Endometrial microvascular endothelial cells (primary cell): Measurements from ENCODE around the gene ABCG4. TPM values are rescaled to one million over a fixed set of nuclear protein-coding genes. Genes with fewer than 3 reads are reported as not detected.

Experiments used
- in situ Hi-C: cut with HindIII; loops from 2 replicates; pipeline ENCODE4 v1.10.0; 2017; ENCODE audit warnings: low sequenced_read_pairs, low pct_unique_long_range_greater_than_20kb; ENCODE audit errors: inconsistent ontology term
- total RNA-seq: library from RNA; depleted of rRNA; stranded (reverse); fragments of >200 nt; gene quantifications from one replicate; pipeline ENCODE4 v1.2.3, GENCODE V29; 2015; ENCODE audit errors: inconsistent ontology term

The ABCG4 gene
- not detected for total RNA-seq

GRCh38 chr11:119149018-119149785 lies at the start of gene ABCG4:
ABCG4 (plus strand) TSS chr11:119149052; CDS start chr11:119149966, 914 bp downstream.
- in situ Hi-C loops: no loop called here

GRCh38 chr11:119099711-119100110 lies 49.1 kb upstream of the ABCG4 start:
- in situ Hi-C loops: loop anchor here (25.0 kb wide), 1 partner anchor 163 kb away; no protein-coding TSS in a partner anchor

DNA sequence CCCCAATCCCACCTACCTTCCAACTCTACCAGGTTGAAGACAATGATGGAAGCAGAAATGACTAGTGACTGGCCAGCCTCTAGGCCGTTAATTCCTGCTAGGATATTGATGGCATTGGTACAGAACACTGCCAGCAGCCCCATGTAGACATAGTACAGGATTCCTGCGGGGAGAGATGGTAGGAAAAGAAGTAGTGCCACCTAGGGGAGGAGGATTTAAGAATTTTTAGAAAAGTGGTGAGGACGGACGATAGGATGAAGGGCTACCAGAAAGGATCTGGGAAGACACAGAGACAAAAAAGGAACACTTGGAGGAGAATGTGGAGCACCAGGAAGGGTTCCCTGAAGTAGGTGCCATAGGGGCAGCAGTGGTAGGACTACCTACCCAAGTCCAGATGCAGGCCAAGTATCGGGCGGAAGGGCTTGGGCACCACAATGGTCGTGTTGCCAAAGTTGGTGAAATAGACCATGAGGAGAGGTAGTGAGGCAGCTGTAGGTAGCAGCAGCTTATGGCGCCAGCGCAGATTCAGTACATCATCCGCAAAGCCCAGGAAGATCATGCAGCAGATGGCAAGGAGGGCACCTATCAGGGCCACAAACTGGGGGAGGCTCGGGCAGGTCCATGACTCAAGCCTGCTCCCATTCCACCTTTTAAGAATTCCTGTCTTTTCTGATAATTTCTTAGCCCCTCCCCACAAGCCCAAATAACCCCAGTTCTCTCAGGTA lies 48.4 kb upstream of the ABCG4 start:
- in situ Hi-C loops: loop anchor here (25.0 kb wide), 1 partner anchor 162 kb away; no protein-coding TSS in a partner anchor

DNA sequence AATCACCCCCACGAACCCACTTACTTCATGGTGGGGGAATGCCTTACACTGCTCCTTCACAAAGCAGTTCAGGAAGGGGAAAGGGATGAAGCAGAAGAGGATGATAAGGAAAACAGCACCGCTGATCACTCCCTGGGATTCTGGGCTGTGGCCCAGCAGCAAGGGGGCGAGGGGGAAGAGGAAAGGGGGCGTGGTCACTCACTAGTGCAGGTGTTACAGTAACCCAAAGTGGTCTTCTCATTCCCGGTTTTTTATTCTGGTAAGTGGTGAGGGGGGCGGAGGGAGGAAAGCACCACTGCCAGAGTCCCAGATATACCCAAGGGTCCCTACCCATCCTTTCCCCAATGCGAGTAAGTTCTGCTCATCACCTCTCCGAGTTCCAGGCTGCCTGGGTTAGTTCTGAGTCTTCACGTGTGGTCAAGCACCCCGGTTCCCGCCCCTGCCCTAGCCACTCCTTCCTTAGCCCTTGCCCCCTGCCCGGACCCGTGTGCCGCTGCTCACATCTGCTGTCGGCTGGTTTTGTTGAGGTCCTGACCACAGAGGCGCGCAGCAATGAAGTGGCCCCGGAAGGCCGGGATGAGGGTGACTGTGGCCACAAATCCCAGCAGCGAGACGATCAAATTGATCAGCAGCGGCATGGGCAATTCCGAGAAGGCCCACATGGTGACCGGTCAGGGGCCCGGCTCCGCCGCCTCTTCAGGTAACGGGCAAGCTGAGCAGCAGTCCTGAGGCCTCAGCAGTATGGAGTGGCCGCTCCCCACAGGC lies 47.7 kb upstream of the ABCG4 start:
- in situ Hi-C loops: loop anchor here (25.0 kb wide), 1 partner anchor 161 kb away; no protein-coding TSS in a partner anchor

DNA sequence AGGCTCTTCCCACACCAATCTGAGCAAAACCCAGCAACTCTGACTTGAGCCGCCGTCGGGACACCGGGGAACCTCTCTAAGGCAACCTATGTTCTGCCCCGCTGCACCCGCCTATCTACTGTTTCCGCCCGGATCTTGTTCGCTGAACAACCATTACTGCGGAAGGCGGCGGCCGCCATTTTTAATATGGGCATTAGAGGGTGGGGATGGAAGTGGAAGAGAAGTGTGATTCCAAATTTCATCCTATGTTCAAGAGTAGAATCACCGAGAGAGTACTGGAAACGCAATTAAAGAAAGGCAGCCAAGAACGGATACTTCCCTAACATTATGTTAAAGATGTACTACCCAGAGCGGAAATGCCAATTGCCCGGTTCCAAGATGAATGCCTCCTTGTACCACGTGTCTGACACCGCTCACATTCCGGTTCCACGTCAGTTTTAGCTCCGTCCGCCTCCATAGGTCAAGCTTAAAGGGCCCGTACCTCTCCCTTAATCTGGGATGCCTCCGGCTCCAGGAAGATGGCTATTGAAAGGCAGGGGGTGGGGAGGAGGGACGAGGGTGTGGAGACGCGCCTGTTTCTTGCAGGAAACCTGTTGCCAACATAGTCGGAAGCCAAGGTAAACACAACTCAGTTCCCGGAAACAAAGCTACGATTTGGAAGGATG lies 47.0 kb upstream of the ABCG4 start, which contains the start of gene DPAGT1:
TSS of gene DPAGT1 (minus strand) at position 95 of the 665 bp plus-strand sequence. CDS start 198 bp downstream, outside the sequence.
- in situ Hi-C loops: loop anchor here (25.0 kb wide), 1 partner anchor 160 kb away; no protein-coding TSS in a partner anchor

GRCh38 chr11:119103161-119103664 lies 45.6 kb upstream of the ABCG4 start:
- in situ Hi-C loops: loop anchor here (25.0 kb wide), 1 partner anchor 159 kb away; no protein-coding TSS in a partner anchor

- in situ Hi-C loops: loop anchor here (25.0 kb wide), 1 partner anchor 159 kb away; no protein-coding TSS in a partner anchor
These were observed 45.1 kb upstream of the ABCG4 start for GRCh38 chr11:119103793-119104192.

GRCh38 chr11:119106564-119107537 lies 42.0 kb upstream of the ABCG4 start, which contains the start of gene C2CD2L:
C2CD2L (plus strand) TSS chr11:119107344; CDS start chr11:119107742, 398 bp downstream.
- in situ Hi-C loops: loop anchor here (25.0 kb wide), 1 partner anchor 155 kb away; no protein-coding TSS in a partner anchor

DNA sequence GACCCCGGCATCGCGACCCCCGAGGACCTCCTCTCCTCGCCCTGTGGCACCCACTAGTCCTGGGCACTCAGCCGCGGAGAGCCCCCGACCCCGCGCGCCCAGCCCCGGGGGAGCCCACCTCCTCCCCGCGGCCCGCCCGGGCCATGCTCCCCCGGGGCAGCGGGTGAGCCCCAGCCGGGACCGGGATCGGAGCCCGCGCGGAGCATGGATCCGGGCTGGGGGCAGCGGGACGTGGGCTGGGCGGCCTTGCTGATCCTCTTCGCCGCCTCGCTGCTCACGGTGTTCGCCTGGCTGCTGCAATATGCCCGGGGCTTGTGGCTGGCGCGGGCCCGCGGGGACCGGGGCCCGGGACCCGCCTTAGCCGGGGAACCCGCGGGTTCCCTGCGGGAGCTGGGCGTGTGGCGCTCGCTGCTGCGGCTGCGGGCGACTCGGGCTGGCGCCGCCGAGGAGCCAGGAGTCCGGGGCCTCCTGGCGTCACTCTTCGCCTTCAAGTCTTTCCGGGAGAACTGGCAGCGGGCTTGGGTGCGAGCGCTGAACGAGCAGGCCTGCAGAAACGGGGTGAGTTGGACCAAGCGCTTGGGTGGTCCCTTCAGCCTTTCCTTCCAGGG lies 41.2 kb upstream of the ABCG4 start:
- in situ Hi-C loops: loop anchor here (25.0 kb wide), 1 partner anchor 155 kb away; no protein-coding TSS in a partner anchor

GRCh38 chr11:119108146-119108856 lies 40.6 kb upstream of the ABCG4 start:
- in situ Hi-C loops: loop anchor here (25.0 kb wide), 1 partner anchor 154 kb away; no protein-coding TSS in a partner anchor

- in situ Hi-C loops: loop anchor here (25.0 kb wide), 1 partner anchor 153 kb away; no protein-coding TSS in a partner anchor
These were observed 40.0 kb upstream of the ABCG4 start for GRCh38 chr11:119108857-119109221.

DNA sequence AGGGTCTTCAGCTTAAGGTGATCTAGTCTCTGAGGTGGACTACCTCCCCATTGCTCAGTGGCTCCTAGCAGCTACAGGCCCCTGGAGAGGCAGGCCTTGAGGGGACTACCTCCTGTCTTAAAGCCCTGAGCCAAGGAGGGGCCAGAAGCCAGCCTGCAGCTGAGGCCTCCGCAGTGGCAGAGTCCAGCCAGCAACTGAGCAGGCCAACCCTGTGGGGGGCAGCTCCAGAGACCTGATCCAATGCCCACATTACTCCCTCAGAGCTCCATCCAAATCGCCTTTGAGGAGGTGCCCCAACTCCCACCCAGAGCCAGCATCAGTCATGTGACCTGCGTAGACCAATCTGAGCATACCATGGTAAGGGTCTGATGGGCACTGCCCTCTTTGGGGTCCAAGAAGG lies 39.0 kb upstream of the ABCG4 start:
- in situ Hi-C loops: loop anchor here (25.0 kb wide), 1 partner anchor 152 kb away; no protein-coding TSS in a partner anchor

- in situ Hi-C loops: loop anchor here (25.0 kb wide), 1 partner anchor 152 kb away; no protein-coding TSS in a partner anchor
These were observed 38.4 kb upstream of the ABCG4 start for GRCh38 chr11:119110439-119110838.

GRCh38 chr11:119111361-119111925 lies 37.4 kb upstream of the ABCG4 start:
- in situ Hi-C loops: loop anchor here (25.0 kb wide), 1 partner anchor 151 kb away; no protein-coding TSS in a partner anchor

DNA sequence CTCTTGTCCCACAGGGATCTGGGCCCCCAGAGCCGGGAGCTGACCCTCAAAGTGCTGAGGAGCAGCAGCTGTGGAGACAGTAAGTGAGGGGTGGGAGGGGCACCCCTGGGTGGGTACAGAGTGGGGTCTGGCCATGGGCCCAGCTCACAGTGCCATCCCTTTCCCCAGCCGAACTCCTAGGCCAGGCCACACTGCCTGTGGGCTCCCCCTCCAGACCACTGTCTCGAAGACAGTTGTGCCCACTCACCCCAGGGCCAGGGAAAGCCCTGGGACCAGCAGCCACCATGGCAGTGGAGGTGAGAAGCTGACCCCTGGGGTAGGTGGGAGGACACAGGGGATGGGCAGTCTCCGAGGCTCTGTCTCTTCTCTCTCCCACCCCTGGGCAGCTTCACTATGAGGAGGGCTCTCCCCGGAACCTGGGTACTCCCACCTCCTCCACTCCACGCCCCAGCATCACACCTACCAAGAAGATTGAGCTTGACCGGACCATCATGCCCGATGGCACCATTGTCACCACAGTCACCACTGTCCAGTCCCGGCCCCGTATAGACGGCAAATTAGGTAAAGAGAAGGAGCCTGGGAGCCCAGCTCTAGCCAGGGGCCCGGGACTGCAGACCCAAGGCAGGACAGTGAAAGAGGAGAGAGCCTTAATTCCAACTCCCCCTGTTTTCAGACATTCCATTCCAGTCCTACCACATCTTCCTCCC lies 36.4 kb upstream of the ABCG4 start:
- in situ Hi-C loops: loop anchor here (25.0 kb wide), 1 partner anchor 150 kb away; no protein-coding TSS in a partner anchor
